ENCODE data around the gene VWA3B. TPM values are rescaled to one million over a fixed set of nuclear protein-coding genes. Genes with fewer than 3 reads are reported as not detected.
"Not testable (repeated sequence)": the region's sequence is repeated elsewhere in the genome, so short reads cannot be mapped to it uniquely, and the experiment has no call there.

Gene VWA3B
- polyA plus RNA-seq, 1 donor (not counting 4 experiments of a cell fraction or from before 2014, with no cell fraction given) = not detected

- H3K9ac ChIP-seq (ENCODE audit: control insufficient read depth, extremely low read depth, insufficient read depth, low read length) = no peak overlapping the region
- no peak overlapping the region for H3K4me2 ChIP-seq (ENCODE audit: control insufficient read depth, extremely low read depth, insufficient read depth, low read depth, low read length)
- H3K4me3 ChIP-seq (ENCODE audit: control insufficient read depth in 2 of 3, extremely low read depth in 1 of 3, insufficient read depth in 2 of 3, low read depth in 1 of 3, low read length in 3 of 3) = no peak overlapping the region
- no peaks in the 10 kb centered on the region for H3K9me1 ChIP-seq (ENCODE audit: control insufficient read depth, extremely low read depth, insufficient read depth, low read length)
- peaks cover 4% of the 10 kb centered on the region for H3K27me3 ChIP-seq (ENCODE audit: control insufficient read depth, extremely low read depth, insufficient read depth, low read length)
- TF ChIP-seq CTCF (optimal IDR thresholded peaks at IDR 0.05 in 1 of 3, IDR thresholded peaks at IDR 0.05 in 1 of 3, conservative IDR thresholded peaks at IDR 0.05 in 1 of 3; ENCODE audit: extremely low read depth in 1 of 3, insufficient read depth in 2 of 3, low read length in 3 of 3) = no peak
- no peak for TF ChIP-seq EZH2 (IDR thresholded peaks at IDR 0.05; ENCODE audit: low read length)
- FAIRE-seq = no peak
- no peak overlapping the region for H3K27ac ChIP-seq (ENCODE audit: control insufficient read depth, insufficient read depth, low read length)
- no peak for DNase-seq (ENCODE audit: low read depth, low spot score)
- H3K9me3 ChIP-seq (ENCODE audit: control insufficient read depth, low read depth, low read length) = no peaks in the 10 kb centered on the region
- H3K36me3 ChIP-seq (ENCODE audit: control insufficient read depth in 2 of 2, extremely low read depth in 1 of 2, insufficient read depth in 2 of 2, low read length in 2 of 2) = no peaks in the 10 kb centered on the region
- no peaks in the 10 kb centered on the region for H4K20me1 ChIP-seq (ENCODE audit: control insufficient read depth, extremely low read depth, insufficient read depth, low read length)
- no peaks in the 10 kb centered on the region for H3K79me2 ChIP-seq (ENCODE audit: control insufficient read depth, insufficient read depth, low read length)
- H3K4me1 ChIP-seq (ENCODE audit: control insufficient read depth, extremely low read depth, insufficient read depth, low read length) = no peaks in the 10 kb centered on the region
- dilution Hi-C loops (cut with MboI; ENCODE audit: extremely low pct_ligation_motif_present, low sequenced_read_pairs) = no loop called here
- no peak overlapping the region for H2AFZ ChIP-seq (ENCODE audit: control insufficient read depth, low read length)
These were observed 229.0 kb downstream of the VWA3B start for GRCh38 chr2:98315957-98316356.

- H3K79me2 ChIP-seq (ENCODE audit: control insufficient read depth, insufficient read depth, low read length) = no peaks in the 10 kb centered on the region
- no peak overlapping the region for H3K27ac ChIP-seq (ENCODE audit: control insufficient read depth, insufficient read depth, low read length)
- DNase-seq (ENCODE audit: low read depth, low spot score) (no peak), FAIRE-seq (no peak)
- no peaks in the 10 kb centered on the region for H4K20me1 ChIP-seq (ENCODE audit: control insufficient read depth, extremely low read depth, insufficient read depth, low read length)
- H3K36me3 ChIP-seq (ENCODE audit: control insufficient read depth in 2 of 2, extremely low read depth in 1 of 2, insufficient read depth in 2 of 2, low read length in 2 of 2) = no peaks in the 10 kb centered on the region
- H3K4me3 ChIP-seq (ENCODE audit: control insufficient read depth in 2 of 3, extremely low read depth in 1 of 3, insufficient read depth in 2 of 3, low read depth in 1 of 3, low read length in 3 of 3) = no peak overlapping the region
- TF ChIP-seq EZH2 (IDR thresholded peaks at IDR 0.05; ENCODE audit: low read length) (no peak), CTCF (optimal IDR thresholded peaks at IDR 0.05 in 1 of 3, IDR thresholded peaks at IDR 0.05 in 1 of 3, conservative IDR thresholded peaks at IDR 0.05 in 1 of 3; ENCODE audit: extremely low read depth in 1 of 3, insufficient read depth in 2 of 3, low read length in 3 of 3) (no peak)
- no peaks in the 10 kb centered on the region for H3K9me1 ChIP-seq (ENCODE audit: control insufficient read depth, extremely low read depth, insufficient read depth, low read length)
- dilution Hi-C loops (cut with MboI; ENCODE audit: extremely low pct_ligation_motif_present, low sequenced_read_pairs) = no loop called here
- peaks cover 1% of the 10 kb centered on the region for H3K27me3 ChIP-seq (ENCODE audit: control insufficient read depth, extremely low read depth, insufficient read depth, low read length)
- no peaks in the 10 kb centered on the region for H3K9me3 ChIP-seq (ENCODE audit: control insufficient read depth, low read depth, low read length)
- no peak overlapping the region for H2AFZ ChIP-seq (ENCODE audit: control insufficient read depth, low read length)
- H3K9ac ChIP-seq (ENCODE audit: control insufficient read depth, extremely low read depth, insufficient read depth, low read length) = no peak overlapping the region
- H3K4me2 ChIP-seq (ENCODE audit: control insufficient read depth, extremely low read depth, insufficient read depth, low read depth, low read length) = no peak overlapping the region
- H3K4me1 ChIP-seq (ENCODE audit: control insufficient read depth, extremely low read depth, insufficient read depth, low read length) = no peaks in the 10 kb centered on the region
These were observed 230.2 kb downstream of the VWA3B start for GRCh38 chr2:98317214-98317613.

DNA sequence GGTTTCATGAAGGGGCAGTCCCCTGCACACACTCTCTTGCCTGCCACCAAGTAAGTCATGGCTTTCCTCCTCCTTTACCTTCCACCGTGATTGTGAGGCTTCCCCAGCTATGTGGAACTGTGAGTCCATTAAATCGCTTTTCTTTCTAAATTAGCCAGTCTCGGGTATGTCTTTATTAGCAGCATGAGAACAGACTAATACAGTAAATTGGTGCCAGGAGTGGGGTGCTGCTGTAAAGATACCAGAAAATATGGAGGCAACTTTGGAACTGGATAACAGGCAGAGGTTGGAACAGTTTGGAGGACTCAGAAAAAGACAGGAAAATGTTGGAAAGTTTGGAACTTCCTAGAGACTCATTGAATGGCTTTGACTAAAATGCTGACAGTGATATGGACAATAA, 233.2 kb downstream of the VWA3B start:
- DNase-seq (ENCODE audit: low read depth, low spot score); dilution Hi-C loops (cut with MboI; ENCODE audit: extremely low pct_ligation_motif_present, low sequenced_read_pairs); H3K27ac ChIP-seq (ENCODE audit: control insufficient read depth, insufficient read depth, low read length); H3K79me2 ChIP-seq (ENCODE audit: control insufficient read depth, insufficient read depth, low read length); H3K4me3 ChIP-seq (ENCODE audit: control insufficient read depth in 2 of 3, extremely low read depth in 1 of 3, insufficient read depth in 2 of 3, low read depth in 1 of 3, low read length in 3 of 3); H2AFZ ChIP-seq (ENCODE audit: control insufficient read depth, low read length); H3K27me3 ChIP-seq (ENCODE audit: control insufficient read depth, extremely low read depth, insufficient read depth, low read length); H3K4me2 ChIP-seq (ENCODE audit: control insufficient read depth, extremely low read depth, insufficient read depth, low read depth, low read length); H3K36me3 ChIP-seq (ENCODE audit: control insufficient read depth in 2 of 2, extremely low read depth in 1 of 2, insufficient read depth in 2 of 2, low read length in 2 of 2); H3K9me3 ChIP-seq (ENCODE audit: control insufficient read depth, low read depth, low read length); H3K9ac ChIP-seq (ENCODE audit: control insufficient read depth, extremely low read depth, insufficient read depth, low read length); H3K9me1 ChIP-seq (ENCODE audit: control insufficient read depth, extremely low read depth, insufficient read depth, low read length); H4K20me1 ChIP-seq (ENCODE audit: control insufficient read depth, extremely low read depth, insufficient read depth, low read length); FAIRE-seq; H3K4me1 ChIP-seq (ENCODE audit: control insufficient read depth, extremely low read depth, insufficient read depth, low read length): not testable (repeated sequence)

Measured in keratinocyte (primary cell).